HepG2 (cell line): ENCODE measurements around the gene RSAD2. TPM values are rescaled to one million over a fixed set of nuclear protein-coding genes. Genes with fewer than 3 reads are reported as not detected.

Experiments
- CBX5 ChIP-seq: sonication (generic); formaldehyde crosslinking; IDR thresholded peaks from 2 replicates; pipeline ENCODE4 v1.4.0; 2020; ENCODE audit warnings: missing genetic modification reagents, borderline replicate concordance
- FOSL2 ChIP-seq: sonication (generic); formaldehyde crosslinking; IDR thresholded peaks from 2 replicates; pipeline ENCODE4 v1.4.0; 2020; ENCODE audit warnings: missing genetic modification reagents
- FOXC1 ChIP-seq: sonication (generic); formaldehyde crosslinking; IDR thresholded peaks from 2 replicates; pipeline ENCODE4 v1.8.0; 2022; ENCODE audit warnings: mild to moderate bottlenecking, missing genetic modification reagents, borderline replicate concordance
- ISX ChIP-seq: sonication (generic); formaldehyde crosslinking; conservative IDR thresholded peaks from 2 replicates; pipeline ENCODE4 v1.5.0; 2020; ENCODE audit warnings: missing genetic modification reagents
- LCORL ChIP-seq, 2 experiments: fragments of 450-650 bp in 1 of 2; sonication (generic) in 1 of 2; formaldehyde crosslinking in 1 of 2; IDR thresholded peaks; 2 replicates each; pipeline versions ENCODE4 v1.5.0 to v1.6.1; 2017 to 2020; ENCODE audit warnings: antibody characterized with exemption in 1 of 2, missing genetic modification reagents in 1 of 2
- MTA1 ChIP-seq: sonication (generic); formaldehyde crosslinking; IDR thresholded peaks from 2 replicates; pipeline ENCODE4 v1.4.0; 2020; ENCODE audit warnings: missing genetic modification reagents, mild to moderate bottlenecking, borderline replicate concordance
- NFRKB ChIP-seq: fragments of 450-650 bp; IDR thresholded peaks from 2 replicates; pipeline ENCODE4 v1.6.1; 2017
- ONECUT2 ChIP-seq: sonication (generic); formaldehyde crosslinking; IDR thresholded peaks from 2 replicates; pipeline ENCODE4 v1.4.0; 2020; ENCODE audit warnings: missing genetic modification reagents
- RARA ChIP-seq: IDR thresholded peaks from 2 replicates; pipeline ENCODE4 v1.6.1; 2016; ENCODE audit warnings: missing genetic modification reagents, missing compliant biosample characterization
- RBFOX2 ChIP-seq: fragments of 200-400 bp; formaldehyde crosslinking; IDR thresholded peaks from 2 replicates; pipeline ENCODE4 v1.6.1; 2017; ENCODE audit warnings: low read depth, mild to moderate bottlenecking, low read length
- SP5 ChIP-seq: IDR thresholded peaks from 2 replicates; pipeline ENCODE4 v1.6.1; 2016; ENCODE audit warnings: low read depth, borderline replicate concordance
- SYNCRIP ChIP-seq: fragments of 200-400 bp; formaldehyde crosslinking; IDR thresholded peaks from 2 replicates; pipeline ENCODE4 v1.6.1; 2018; ENCODE audit warnings: mild to moderate bottlenecking, low read depth, low read length; ENCODE audit not compliant: insufficient read depth
- TCF7 ChIP-seq: sonication (generic); IDR thresholded peaks from 2 replicates; pipeline ENCODE4 v1.6.1; 2016; ENCODE audit warnings: antibody characterized with exemption, low read depth
- TOE1 ChIP-seq: sonication (generic); formaldehyde crosslinking; IDR thresholded peaks from 2 replicates; pipeline ENCODE4 v1.4.0; 2020; ENCODE audit warnings: mild to moderate bottlenecking, missing genetic modification reagents
- ZBTB7B ChIP-seq: sonication (generic); formaldehyde crosslinking; IDR thresholded peaks from 2 replicates; pipeline ENCODE4 v1.4.0; 2020; ENCODE audit warnings: missing genetic modification reagents
- ZC3H4 ChIP-seq: sonication (generic); formaldehyde crosslinking; IDR thresholded peaks from 2 replicates; pipeline ENCODE4 v1.4.0; 2020; ENCODE audit warnings: missing genetic modification reagents, borderline replicate concordance
- ZEB1 ChIP-seq: IDR thresholded peaks from 2 replicates; pipeline ENCODE4 v1.6.1; 2012; ENCODE audit warnings: mild to moderate bottlenecking, low read depth, inconsistent platforms; ENCODE audit not compliant: insufficient replicate concordance
- ZKSCAN5 ChIP-seq: sonication (generic); formaldehyde crosslinking; IDR thresholded peaks from 2 replicates; pipeline ENCODE4 v1.5.1; 2020; ENCODE audit warnings: mild to moderate bottlenecking, missing genetic modification reagents
- ZNF10 ChIP-seq: sonication (generic); formaldehyde crosslinking; IDR thresholded peaks from 2 replicates; pipeline ENCODE4 v1.4.0; 2020; ENCODE audit warnings: mild to moderate bottlenecking, low read depth, missing genetic modification reagents, borderline replicate concordance
- ZNF264 ChIP-seq: sonication (generic); formaldehyde crosslinking; IDR thresholded peaks from 2 replicates; pipeline ENCODE4 v1.4.0; 2020; ENCODE audit warnings: missing genetic modification reagents
- ZNF326 ChIP-seq: sonication (generic); formaldehyde crosslinking; IDR thresholded peaks from 2 replicates; pipeline ENCODE4 v1.4.0; 2020; ENCODE audit warnings: missing genetic modification reagents, borderline replicate concordance
- ZNF382 ChIP-seq: sonication (generic); formaldehyde crosslinking; IDR thresholded peaks from 2 replicates; pipeline ENCODE4 v1.5.0; 2020; ENCODE audit warnings: missing genetic modification reagents, mild to moderate bottlenecking, borderline replicate concordance
- ZNF564 ChIP-seq: sonication (generic); formaldehyde crosslinking; IDR thresholded peaks from 2 replicates; pipeline ENCODE4 v1.8.1; 2023; ENCODE audit warnings: mild to moderate bottlenecking, missing genetic modification reagents
- ZNF629 ChIP-seq: sonication (generic); formaldehyde crosslinking; conservative IDR thresholded peaks from 2 replicates; pipeline ENCODE4 v1.5.0; 2020; ENCODE audit warnings: missing genetic modification reagents
- ZNF879 ChIP-seq: sonication (generic); formaldehyde crosslinking; IDR thresholded peaks from 2 replicates; pipeline ENCODE4 v1.8.1; 2023; ENCODE audit warnings: missing genetic modification reagents
- polyA plus RNA-seq, 8 experiments: library from polyadenylated mRNA; depleted of rRNA in 3 of 8; stranded (reverse) in 7 of 8; unstranded in 1 of 8; fragments of >200 nt; fragmentation: Illumina TruSeq in 4 of 8; extraction: Trizol in 4 of 8; gene quantifications; 2 replicates each; pipeline versions ENCODE4 v1.2.1 to v1.2.3, GENCODE V29; 2011 to 2016; ENCODE audit warnings: low read depth in 4 of 8, missing spikeins in 1 of 8, mixed read lengths in 1 of 8; ENCODE audit not compliant: insufficient read depth in 1 of 8
- total RNA-seq, 5 experiments: library from RNA; depleted of rRNA; stranded (reverse); fragments of >200 nt; fragmentation: Illumina TruSeq; extraction: Trizol; gene quantifications; 2 replicates each; pipeline ENCODE4 v1.2.3, GENCODE V29; 2016; ENCODE audit warnings: low read depth in 1 of 5
- TF ChIP-seq, protein P1 (sequence below): sonication (generic); formaldehyde crosslinking; IDR thresholded peaks from 2 replicates; pipeline ENCODE4; 2020; ENCODE audit warnings: missing genetic modification reagents, mild to moderate bottlenecking, borderline replicate concordance
- TF ChIP-seq, protein P2 (sequence below): sonication (generic); formaldehyde crosslinking; IDR thresholded peaks from 2 replicates; pipeline ENCODE4 v1.4.0; 2020; ENCODE audit warnings: missing genetic modification reagents, borderline replicate concordance

The RSAD2 gene
- total and polyA plus RNA-seq, 2 of the 13 experiments (the other 11 are each of a cell fraction or from before 2014, with no cell fraction given), result 0.11 TPM; not detected in 1

DNA sequence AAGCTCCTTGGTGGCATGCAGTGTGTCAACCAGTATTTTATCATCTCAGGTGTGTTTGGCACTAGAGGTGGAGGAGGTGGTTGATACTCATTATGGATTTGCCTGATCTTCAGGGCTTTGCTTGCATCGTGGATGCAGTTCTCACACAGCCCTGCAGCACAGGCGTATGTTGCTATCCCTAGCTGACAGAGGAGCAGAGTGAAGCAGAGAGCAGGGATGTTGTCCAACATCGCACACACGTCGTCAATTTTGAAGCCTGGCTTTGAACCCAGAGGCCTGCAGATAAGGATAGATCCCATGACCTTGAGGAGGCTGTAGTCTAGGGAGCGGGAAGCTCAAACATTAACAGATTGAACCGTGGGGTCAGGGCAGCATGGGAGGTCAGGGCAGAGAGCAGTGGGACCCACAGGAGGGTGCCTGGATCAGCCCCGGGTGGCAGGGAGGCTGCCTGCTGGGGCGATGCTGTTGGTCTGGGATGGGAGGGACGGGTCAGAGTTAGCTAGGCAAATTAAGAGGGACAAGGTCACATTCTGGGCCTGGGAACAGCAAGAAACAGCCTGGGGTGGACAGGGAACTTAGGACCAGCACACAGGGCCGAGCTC is 43.8 kb downstream of the RSAD2 start (continued):
- TF ChIP-seq, protein P1, sequence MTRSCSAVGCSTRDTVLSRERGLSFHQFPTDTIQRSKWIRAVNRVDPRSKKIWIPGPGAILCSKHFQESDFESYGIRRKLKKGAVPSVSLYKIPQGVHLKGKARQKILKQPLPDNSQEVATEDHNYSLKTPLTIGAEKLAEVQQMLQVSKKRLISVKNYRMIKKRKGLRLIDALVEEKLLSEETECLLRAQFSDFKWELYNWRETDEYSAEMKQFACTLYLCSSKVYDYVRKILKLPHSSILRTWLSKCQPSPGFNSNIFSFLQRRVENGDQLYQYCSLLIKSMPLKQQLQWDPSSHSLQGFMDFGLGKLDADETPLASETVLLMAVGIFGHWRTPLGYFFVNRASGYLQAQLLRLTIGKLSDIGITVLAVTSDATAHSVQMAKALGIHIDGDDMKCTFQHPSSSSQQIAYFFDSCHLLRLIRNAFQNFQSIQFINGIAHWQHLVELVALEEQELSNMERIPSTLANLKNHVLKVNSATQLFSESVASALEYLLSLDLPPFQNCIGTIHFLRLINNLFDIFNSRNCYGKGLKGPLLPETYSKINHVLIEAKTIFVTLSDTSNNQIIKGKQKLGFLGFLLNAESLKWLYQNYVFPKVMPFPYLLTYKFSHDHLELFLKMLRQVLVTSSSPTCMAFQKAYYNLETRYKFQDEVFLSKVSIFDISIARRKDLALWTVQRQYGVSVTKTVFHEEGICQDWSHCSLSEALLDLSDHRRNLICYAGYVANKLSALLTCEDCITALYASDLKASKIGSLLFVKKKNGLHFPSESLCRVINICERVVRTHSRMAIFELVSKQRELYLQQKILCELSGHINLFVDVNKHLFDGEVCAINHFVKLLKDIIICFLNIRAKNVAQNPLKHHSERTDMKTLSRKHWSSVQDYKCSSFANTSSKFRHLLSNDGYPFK, result peak; percentile 41; the same call in 1 of the 2 replicates
- TF ChIP-seq ZC3H4 (CRISPR knock-in tag) (no peak), NFRKB (no peak), ZKSCAN5 (CRISPR knock-in tag) (no peak), ZNF326 (CRISPR knock-in tag) (no peak), SYNCRIP (no peak), CBX5 (no peak), ZBTB7B (peak; percentile 93), TCF7 (peak; percentile 75), FOSL2 (CRISPR knock-in tag) (peak; percentile 63; the same call in 1 of the 2 replicates), RARA (CRISPR knock-in tag) (peak; percentile 100), LCORL (IDR thresholded peaks at IDR 0.05) (no peak), LCORL (CRISPR knock-in tag; IDR thresholded peaks at IDR 0.05) (peak; percentile 97), ZNF10 (no peak), SP5 (CRISPR knock-in tag) (peak; percentile 83), RBFOX2 (peak; percentile 17; the same call in 1 of the 2 replicates), ZNF264 (CRISPR knock-in tag) (peak; percentile 81), ZEB1 (no peak), ZNF382 (CRISPR knock-in tag) (no peak), ISX (CRISPR knock-in tag) (no peak), ZNF564 (CRISPR knock-in tag) (peak; percentile 100), TOE1 (CRISPR knock-in tag) (0 out of 2 replicates have a peak, but pooled peaks have one; percentile 41), ZNF629 (no peak; the same call in 1 of the 2 replicates), ZNF879 (CRISPR knock-in tag) (no peak), FOXC1 (CRISPR knock-in tag) (0 out of 2 replicates have a peak, but pooled peaks have one; percentile 49), MTA1 (CRISPR knock-in tag) (peak; percentile 99; the same call in 1 of the 2 replicates), ONECUT2 (CRISPR knock-in tag) (no peak)
- TF ChIP-seq, protein P2, sequence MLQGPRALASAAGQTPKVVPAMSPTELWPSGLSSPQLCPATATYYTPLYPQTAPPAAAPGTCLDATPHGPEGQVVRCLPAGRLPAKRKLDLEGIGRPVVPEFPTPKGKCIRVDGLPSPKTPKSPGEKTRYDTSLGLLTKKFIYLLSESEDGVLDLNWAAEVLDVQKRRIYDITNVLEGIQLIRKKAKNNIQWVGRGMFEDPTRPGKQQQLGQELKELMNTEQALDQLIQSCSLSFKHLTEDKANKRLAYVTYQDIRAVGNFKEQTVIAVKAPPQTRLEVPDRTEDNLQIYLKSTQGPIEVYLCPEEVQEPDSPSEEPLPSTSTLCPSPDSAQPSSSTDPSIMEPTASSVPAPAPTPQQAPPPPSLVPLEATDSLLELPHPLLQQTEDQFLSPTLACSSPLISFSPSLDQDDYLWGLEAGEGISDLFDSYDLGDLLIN (CRISPR knock-in tag), result no peak
